ENCODE measurements around the gene PHF20.
A peak's percentile ranks its signal among the peaks of the same experiment; 100 is the strongest.
"Not testable (repeated sequence)": the region's sequence is repeated elsewhere in the genome, so short reads cannot be mapped to it uniquely, and the experiment has no call there.

The PHF20 gene

DNA sequence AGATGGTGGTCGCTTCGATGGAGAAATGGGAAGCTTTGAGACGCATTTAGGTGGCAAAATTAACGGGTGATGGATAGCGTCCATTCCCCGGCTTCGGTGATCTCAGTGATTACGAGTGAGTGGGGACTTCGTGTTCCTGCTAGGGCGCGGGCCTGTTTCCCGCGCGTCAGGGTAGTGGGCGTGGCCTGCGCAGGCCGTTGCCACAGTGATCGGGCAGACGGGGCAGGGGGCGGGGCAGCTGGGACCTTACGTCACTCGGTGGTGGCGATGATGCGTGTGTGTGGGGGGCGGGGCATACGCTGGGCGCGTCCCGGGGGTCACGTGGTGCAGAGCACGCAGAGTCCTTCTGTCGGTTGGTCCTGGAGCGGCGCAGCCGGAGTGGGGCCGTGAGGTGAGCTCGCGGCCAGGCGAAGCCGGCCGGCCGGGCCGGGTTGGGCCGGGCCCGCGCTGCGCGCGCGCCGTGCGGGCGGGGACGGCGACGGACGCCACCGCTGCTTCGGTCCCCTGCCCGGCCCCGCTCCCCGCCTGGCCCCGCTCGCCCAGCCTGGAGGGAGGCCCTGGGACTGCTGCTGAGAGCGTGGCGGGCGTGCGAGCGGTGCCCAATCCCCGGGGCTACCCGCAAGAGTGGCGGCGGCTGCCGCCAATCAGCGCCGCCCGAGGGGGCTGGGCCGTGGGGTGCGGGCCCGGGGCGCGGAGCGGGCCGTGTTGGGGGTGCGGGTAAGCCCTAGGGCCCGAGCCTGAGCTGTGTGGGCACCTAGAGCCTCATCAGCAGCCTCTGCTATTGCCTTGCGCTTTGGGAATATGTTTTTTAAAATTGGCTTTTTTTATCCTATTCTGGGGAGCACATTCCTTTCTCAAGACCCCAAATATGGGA is at the start of gene PHF20:
PHF20 (plus strand) TSS at position 327 of the 874 bp plus-strand sequence. CDS start 29,508 bp downstream, outside the sequence.
- DNase-seq: peak; percentile 73

GRCh38 chr20:35723275-35723639 is 48.6 kb upstream of the PHF20 start:
- DNase-seq: not testable (repeated sequence)

DNA sequence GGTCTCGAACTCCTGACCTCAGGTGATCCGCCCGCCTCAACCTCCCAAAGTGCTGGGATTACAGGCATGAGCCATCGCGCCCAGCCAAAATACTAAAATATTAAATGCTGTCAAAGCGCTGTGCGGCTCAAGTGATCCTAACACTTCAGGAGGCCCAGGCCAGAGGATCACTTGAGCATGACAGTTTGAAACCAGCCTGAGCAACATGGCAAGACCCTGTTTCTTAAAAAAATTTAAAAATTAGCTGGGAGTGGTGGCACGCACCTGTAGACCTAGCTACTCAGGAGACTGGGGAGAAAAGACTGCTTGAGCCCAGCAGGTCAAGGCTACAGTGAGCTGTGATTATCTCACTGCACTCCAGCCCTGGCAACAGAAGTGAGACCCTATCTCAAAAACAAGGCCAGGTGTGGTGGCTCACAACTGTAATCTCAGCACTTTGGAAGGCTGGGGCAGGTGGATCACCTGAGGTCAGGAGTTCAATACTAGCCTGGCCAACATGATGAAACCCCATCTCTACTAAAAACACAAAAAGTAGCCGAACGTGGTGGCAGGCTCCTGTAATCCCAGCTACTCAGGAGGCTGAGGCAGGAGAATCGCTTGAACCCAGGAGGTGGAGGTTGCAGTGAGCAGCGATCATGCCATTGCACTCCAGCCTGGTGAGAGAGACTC is 48.0 kb upstream of the PHF20 start:
- not testable (repeated sequence) for DNase-seq

GRCh38 chr20:35724321-35725230 is 47.2 kb upstream of the PHF20 start:
- no peak for DNase-seq

DNA sequence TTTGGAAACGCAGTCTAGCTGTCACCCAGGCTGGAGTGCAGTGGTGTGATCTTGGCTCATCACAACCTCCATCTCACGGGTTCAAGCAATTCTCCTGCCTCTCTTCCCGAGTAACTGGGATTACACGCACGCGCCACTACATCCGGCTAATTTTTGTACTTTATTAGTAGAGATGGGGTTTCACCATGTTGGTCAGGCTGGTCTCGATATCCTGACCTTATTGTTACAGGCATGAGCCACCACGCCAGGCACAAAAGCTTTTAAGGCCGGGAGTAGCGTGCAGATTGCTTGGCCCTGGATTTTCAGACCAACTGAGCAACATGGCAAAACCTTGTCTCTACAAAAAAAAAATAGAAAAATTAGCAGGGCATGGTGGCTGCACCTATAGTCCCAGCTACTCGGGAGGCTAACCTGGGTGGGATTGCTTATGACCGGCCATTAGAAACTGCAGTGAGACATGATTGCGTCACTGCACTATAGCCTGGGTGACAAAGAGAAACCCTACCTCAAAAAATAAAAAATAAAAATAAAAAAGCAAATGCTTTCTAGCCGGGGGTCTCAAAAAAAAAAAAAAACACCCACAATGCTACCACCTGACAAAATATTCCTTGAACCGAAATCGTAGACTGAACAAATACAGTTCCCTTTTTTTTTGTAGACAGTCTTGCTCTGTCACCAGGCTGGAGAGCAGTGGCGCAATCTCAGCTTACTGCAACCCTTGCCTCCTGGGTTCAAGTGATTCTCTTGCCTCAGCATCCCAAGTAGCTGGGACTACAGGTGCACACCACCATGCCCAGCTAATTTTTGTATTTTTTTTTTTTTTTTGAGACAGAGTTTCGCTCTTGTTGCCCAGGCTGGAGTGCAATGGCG is 44.7 kb upstream of the PHF20 start:
- no peak for DNase-seq

- no peak for DNase-seq
Observed at GRCh38 chr20:35729283-35729807, 42.5 kb upstream of the PHF20 start.

DNA sequence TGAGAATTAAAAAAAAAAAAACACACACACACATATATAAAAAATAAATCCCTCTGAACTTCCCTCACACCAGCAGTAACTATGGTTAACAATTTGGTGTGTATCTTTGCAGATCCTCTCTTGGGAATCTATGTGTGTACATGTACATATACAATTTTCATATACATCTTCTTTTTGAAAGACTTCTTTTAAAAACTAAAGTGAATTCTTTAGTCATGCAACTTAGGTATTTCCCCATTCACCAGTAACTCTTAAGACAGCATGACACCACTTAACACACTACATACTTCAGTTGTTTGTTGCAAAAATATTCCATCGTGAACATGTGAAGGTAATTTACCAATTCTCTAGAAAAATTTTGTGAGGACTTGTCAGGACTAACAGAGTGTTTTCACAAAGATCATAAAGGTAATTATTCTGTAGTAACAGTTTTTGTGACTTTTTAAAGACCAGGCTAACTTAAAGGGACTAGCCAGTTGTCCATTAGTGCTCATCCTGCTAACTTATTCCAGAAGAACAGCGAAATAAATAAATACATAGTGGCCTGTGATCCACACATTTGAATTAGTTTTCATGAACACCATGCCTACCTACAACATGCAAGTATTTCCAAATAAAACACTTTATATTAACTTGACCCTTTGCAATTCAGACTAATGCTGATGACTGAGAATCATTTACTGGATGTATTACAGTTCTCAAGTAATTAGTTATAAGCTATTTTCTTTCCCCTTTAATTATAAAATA is 41.8 kb upstream of the PHF20 start:
- DNase-seq: no peak

DNA sequence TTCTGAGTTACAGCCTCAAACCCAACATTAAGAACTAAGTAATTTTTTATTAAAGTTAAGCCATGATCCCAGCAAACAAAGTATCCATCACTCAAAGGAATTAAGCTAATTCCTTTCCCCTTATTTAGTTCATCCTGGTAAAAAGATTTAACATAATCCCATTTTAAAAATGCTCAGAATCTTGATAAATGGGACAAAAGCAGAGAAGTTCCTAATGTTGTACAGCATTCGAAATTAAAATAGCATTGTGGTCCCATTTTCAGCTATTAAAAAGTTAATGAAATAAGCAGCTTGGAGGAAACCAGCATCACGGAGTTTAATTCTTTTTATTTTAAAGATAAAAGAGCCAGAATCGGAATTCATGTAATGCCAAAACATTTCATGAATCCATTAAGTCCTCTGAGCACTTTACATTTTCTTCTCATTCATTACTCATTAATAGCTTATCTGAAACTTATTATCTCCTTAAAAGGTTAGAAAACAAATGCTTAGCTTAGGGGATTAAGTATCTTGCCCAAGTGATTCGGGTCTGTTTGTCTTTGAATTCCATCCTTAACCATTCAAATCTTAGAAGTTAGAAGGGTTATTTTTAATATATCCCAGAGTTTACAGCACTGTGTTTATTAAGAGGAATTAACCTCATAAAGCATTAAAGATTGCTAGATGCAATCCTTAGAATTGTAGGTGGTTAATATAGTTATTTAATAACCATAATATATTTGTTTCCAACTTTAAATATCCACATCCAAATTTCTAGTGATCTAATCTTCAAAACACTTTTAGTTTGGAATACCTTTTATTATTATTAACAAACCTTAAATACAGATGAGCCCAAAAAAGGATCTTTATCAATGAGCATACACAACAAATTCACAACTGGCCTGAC is 41.0 kb upstream of the PHF20 start:
- no peak for DNase-seq

GRCh38 chr20:35731469-35731788 is 40.4 kb upstream of the PHF20 start:
- DNase-seq: no peak

DNA sequence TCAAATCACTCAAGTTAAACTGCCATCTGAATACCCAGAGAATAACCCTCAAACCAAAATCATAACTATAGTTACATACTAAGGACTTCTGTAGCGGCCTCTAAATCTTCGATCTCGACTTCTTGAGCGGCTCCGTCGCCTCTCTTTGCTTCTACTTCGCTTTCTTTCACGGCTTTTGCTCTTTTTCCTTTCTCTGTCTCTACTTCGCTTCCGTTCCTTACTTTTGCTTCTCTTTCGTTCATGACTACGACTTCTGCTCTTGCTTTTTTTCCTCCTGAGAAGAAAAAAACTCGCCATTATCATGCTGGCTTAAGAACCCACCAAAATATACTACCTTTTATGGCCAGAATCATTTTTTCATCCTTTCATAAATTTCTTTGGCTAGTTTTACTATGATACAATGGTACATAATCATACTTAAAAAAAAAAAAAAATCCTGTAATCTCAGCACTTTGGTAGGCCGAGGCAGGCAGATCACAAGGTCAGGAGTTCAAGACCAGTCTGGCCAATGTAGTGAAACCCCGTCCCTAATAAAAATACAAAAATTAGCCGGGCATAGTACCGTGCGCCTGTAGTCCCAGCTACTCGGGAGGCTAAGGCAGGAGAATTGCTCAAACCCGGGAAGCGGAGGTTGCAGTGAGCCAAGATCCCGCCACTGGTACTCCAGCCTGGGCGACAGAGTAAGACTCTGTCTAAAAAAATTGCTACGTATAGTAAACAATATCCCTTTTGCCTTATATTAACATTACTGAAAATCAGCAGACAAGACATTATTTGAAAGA is 39.8 kb upstream of the PHF20 start:
- DNase-seq: no peak

DNA sequence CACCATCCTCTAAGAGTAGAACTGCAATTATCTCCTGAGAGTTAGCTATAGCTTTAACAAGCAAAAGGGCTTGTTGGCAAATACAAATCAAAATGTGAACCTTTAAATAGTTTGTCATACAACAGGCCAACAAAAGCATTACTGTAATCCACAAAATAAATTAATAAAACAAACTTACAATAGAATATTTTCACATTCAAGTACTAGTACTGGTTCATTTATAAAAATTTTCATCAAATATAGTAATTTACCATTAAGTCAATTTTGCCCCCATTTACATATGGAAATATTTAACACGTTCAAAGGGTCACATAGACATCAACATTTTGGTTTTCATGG is 39.2 kb upstream of the PHF20 start:
- DNase-seq: no peak

DNA sequence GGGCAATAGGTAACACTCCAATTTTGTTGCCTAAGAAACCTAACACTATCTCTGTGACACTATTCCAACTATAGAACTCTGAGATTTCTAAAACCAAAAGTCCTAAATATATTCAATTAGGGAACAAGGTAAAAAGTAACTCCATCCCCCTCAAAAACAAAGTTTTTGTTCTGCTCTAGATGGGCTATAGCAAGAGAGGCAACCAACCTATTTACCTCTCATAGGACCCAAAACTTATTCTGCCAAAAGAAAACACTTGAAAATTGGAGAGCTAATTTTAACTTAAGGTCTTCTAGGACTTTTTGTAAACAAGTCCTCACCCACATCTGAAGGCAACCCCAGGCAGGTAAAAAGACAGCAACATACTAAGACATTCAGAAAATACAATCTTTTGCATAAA is 37.4 kb upstream of the PHF20 start:
- DNase-seq: no peak

DNA sequence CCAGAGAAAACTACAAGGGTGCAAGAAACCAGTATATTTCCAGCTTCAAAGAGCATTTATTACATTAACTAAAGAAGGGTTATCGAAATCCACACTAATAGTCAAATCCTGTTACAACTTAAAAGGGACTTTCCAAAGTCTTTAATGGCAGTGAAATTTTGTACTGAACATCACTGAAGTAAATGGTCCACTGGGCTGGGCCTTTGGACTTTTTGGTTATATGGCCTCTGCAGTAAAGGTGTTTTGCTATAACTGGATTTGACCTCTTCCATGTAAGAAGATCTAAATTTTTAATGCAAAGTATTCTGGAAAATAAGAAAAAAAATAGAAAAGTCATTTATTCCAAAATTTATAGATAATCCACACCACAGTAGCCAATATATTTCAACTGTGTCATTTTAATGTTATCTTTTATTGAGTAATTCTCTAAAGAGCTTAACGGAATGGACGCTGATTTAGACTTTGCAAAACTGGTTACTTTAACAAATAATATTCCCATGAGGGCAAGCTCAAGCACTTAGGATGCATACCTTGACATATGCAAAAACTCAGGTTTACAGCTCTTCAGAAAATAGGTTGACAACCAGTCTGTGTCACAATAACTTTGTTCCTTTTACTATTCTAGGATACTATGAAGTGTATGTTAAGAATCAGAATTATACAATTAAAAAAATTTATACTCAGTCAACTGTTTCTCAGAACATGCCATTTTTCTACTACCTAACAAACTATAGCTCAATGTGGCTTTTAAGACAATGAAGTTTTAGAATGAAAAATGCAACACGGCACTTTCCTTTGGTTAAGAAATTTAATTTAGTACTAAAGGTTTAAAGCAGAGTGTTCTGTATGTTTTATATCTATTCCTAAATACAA is 36.8 kb upstream of the PHF20 start:
- DNase-seq: no peak

GRCh38 chr20:35735826-35736470 is 35.9 kb upstream of the PHF20 start:
- DNase-seq: no peak

DNA sequence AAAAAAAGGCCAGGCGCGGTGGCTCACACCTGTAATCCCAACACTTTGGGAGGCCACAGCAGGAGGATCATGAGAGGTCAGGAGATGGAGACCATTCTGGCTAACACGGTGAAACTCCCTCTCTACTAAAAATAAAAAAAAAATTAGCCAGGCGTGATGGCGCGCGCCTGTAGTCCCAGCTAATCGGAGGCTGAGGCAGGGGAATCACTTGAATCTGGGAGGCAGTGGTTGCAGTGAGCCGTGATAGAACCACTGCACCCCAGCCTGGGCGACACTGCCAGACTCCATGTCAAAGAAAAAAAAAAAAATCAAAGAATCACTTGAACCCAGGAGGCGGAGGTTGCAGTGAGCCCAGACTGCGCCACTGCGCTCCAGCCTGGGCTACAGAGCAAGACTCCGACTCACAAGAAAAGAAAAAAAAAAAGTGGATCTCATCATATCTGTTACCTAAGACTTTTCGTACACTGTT is 33.9 kb upstream of the PHF20 start:
- DNase-seq: no peak

DNA sequence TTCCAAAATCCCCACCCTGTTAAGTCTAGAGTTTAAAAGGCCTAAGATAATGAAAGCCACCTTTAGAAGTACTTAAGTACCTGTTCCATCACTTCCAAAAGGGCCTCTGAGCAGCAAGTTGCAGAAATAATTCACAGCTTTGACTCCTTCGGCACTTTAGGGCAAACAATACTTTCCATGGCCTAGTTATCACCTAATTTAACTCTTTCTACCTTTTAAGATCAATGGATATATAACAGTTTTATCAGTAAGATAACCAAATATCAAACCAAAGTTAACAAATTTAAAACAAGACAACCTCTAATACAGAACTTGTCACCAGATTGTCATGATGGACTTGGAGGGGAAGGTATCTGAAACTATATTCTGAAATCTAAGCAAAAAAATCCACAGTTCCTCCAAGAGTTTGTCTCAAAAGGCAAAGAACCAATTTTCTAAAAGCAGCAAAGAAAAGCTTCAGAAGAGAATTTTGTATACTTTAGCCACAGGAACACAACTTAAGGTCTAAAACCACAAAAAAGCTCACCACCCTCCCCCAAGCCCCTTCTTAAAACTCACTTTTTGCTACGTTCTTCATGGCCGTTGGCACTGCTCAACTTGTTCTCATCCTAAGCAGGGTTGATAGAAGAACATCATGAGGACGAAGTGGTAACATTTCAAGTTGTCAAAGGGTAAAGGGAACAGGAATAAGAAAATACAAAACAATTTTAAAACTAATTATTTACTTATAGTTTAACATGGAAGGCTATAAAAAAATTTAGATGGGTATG is 33.2 kb upstream of the PHF20 start:
- no peak for DNase-seq

Measured in cortex of kidney (tissue), 1 donor.